IPS-18a (cell line): ENCODE data around the gene PSMA7.

ENCODE experiments used
- H3K27ac ChIP-seq: one replicate; pipeline ENCODE4 v1.5.1; 2013; ENCODE audit warnings: low read length
- H3K27me3 ChIP-seq: one replicate; pipeline ENCODE4 v1.6.1; 2013; ENCODE audit warnings: mild to moderate bottlenecking, low read length; ENCODE audit not compliant: control insufficient read depth, insufficient read depth
- H3K36me3 ChIP-seq: one replicate; pipeline ENCODE4 v1.6.1; 2013; ENCODE audit warnings: low read depth, low read length; ENCODE audit not compliant: control insufficient read depth
- H3K4me1 ChIP-seq: one replicate; pipeline ENCODE4 v1.6.1; 2013; ENCODE audit warnings: low read depth, low read length; ENCODE audit not compliant: control insufficient read depth
- H3K4me3 ChIP-seq: one replicate; pipeline ENCODE4 v1.5.1; 2013; ENCODE audit warnings: low read length
- H3K9ac ChIP-seq: one replicate; pipeline ENCODE4 v1.6.1; 2013; ENCODE audit warnings: mild to moderate bottlenecking, low read length, moderate library complexity
- H3K9me3 ChIP-seq: one replicate; pipeline ENCODE4 v1.6.1; 2013; ENCODE audit warnings: low read depth, low read length; ENCODE audit not compliant: control insufficient read depth

Gene PSMA7

GRCh38 chr20:62168061-62168460 lies 24.9 kb upstream of the PSMA7 start:
- Histone ChIP-seq H3K27ac (no peak overlapping the region), H3K9me3 (no peaks in the 10 kb centered on the region), H3K27me3 (no peaks in the 10 kb centered on the region), H3K9ac (no peak overlapping the region), H3K4me1 (no peaks in the 10 kb centered on the region), H3K36me3 (peaks cover 36% of the 10 kb centered on the region), H3K4me3 (no peak overlapping the region)

GRCh38 chr20:62167474-62167873 lies 24.3 kb upstream of the PSMA7 start:
- H3K9ac ChIP-seq = no peak overlapping the region

DNA sequence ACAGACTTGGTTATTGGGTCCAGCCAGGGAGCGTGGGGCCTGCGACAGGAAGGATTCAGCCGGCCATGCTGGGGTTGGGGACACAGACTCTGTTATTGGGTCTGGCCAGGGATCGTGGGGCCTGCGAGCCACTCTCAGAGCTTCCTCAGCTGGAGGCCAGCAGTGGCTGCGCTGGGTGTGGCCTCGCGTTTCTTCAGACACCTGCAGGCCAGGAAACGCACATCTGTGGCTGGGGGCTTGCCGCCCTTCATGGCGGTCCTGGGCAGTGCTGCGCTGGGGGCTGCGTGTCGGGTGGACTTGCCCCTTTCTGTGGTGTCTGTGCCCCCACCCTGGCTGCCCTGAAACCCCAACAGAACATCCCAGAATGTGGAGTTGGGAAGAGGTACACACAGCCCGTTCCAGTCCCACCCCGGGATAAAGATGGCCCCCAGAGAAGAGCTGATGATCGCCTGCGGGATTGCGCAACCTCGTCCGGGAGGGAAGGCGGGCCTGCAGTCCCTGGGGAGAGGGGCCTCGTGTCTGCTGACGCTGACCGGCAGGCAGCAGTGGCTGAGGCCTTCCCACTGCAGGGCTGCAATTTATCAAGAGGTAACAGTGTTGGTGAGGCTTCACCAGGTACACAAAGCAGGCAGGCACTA lies 22.7 kb upstream of the PSMA7 start:
- Histone ChIP-seq H3K27ac (no peak overlapping the region), H3K9ac (no peak overlapping the region), H3K27me3 (no peaks in the 10 kb centered on the region), H3K9me3 (no peaks in the 10 kb centered on the region), H3K4me3 (no peak overlapping the region), H3K4me1 (no peaks in the 10 kb centered on the region), H3K36me3 (peaks cover 46% of the 10 kb centered on the region)

More at GRCh38 chr20:62167474-62167873, 24.3 kb upstream of the PSMA7 start:
- no peaks in the 10 kb centered on the region for H3K4me1 ChIP-seq
- H3K27me3 ChIP-seq = no peaks in the 10 kb centered on the region
- H3K4me3 ChIP-seq = no peak overlapping the region
- H3K36me3 ChIP-seq = peaks cover 36% of the 10 kb centered on the region
- H3K27ac ChIP-seq = no peak overlapping the region
- no peaks in the 10 kb centered on the region for H3K9me3 ChIP-seq

DNA sequence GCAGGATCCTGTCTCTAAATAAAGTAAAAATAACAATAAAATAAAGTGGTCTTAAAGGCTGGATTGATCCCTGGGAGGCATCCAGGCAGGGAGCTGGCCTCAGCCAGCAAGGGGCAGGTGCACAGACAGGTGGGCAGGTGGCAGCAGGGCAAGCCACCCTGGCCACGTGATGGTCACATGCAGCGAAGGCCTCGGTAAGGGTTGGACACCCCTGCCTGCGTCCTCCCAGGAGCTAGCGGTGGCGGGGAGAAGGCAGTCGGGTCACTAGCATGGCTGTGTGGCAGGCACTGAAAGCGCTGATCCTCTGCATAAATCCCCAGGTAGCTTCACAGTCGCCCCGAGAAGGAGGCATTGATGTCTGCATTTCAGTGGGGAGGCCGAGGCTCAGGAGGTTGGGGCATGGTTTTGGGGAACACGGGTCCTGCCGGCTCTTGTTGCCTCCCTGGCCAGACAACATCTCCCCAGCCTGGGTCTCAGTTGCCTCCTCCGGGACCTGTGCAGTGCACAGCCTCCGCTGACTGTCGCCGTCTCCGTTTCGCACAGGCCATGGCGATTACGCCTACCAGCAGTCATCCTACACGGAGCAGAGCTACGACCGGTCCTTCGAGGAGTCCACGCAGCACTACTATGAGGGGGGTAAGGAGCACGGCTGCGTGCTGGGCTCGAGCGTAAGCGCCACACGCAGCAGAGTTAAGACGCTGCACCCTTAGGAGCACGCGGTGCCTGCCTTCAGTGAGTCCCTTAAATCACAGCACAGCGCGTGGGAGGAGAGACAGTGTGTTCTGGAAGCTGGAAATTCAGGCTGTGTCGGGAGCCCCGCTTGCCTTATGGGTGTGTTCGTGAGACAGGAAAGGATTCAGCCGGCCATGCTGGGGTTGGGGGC lies 21.9 kb upstream of the PSMA7 start:
- Histone ChIP-seq H3K27me3 (no peaks in the 10 kb centered on the region), H3K9ac (no peak overlapping the region), H3K4me1 (no peaks in the 10 kb centered on the region), H3K36me3 (peaks cover 50% of the 10 kb centered on the region), H3K27ac (no peak overlapping the region), H3K9me3 (no peaks in the 10 kb centered on the region), H3K4me3 (no peak overlapping the region)

DNA sequence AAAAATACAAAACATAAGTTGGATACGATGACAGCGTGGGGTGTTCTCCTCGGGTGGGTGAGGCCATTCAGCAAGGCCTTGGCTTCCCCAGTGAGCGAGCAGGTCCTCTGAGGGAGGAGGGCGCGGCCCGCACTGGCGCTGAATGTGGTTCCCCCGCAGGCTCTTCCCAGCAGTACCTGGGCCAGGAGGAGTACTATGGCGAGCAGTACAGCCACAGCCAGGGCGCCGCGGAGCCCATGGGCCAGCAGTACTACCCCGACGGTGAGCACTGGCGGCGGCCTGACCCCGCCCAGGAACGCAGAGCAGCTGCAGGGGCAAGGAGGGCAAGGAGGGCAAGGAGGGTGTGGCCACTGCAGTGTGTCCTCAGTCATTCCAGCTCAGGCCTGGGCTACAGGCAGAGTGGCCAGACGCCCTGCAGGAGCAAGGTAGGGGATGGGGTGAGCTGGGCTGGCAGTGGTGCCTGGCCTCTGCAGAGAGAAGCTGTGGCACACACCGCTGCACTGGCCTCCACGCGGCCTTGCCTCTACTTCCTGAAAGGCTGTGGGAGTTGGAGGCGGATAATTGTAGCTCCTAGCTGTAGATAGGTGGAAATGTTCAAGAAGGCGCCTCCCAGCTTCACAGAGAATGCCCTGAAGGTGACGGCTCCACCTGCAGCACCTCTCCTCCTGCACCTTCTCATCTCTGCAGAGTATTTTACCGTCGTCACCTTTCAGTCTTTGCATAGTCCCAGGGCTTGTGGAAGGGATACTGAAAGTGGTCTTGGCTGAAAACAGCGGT lies 21.0 kb upstream of the PSMA7 start:
- Histone ChIP-seq H3K27me3 (no peaks in the 10 kb centered on the region), H3K27ac (no peak overlapping the region), H3K36me3 (peaks cover 48% of the 10 kb centered on the region), H3K4me1 (no peaks in the 10 kb centered on the region), H3K4me3 (no peak overlapping the region), H3K9me3 (no peaks in the 10 kb centered on the region), H3K9ac (no peak overlapping the region)

DNA sequence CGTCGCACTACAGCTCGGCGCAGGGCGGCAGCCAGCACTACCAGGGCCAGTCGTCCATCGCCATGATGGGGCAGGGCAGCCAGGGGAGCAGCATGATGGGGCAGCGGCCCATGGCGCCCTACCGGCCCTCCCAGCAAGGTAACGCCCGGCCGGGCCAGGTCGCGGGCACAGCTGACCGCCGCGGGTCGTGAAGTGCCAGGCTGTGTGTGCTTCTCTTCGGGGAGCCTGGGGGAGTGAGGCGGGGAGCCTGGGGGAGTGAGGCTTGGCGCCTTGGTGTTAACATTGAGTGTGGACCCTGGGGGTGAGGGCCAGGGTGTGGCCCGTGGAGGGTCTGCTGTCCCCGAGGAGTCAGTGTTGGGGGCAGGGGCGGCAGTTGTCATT lies 20.3 kb upstream of the PSMA7 start:
- no peaks in the 10 kb centered on the region for H3K4me1 ChIP-seq
- peaks cover 46% of the 10 kb centered on the region for H3K36me3 ChIP-seq
- no peak overlapping the region for H3K4me3 ChIP-seq
- H3K9ac ChIP-seq = no peak overlapping the region
- no peaks in the 10 kb centered on the region for H3K9me3 ChIP-seq
- H3K27ac ChIP-seq = no peak overlapping the region
- no peaks in the 10 kb centered on the region for H3K27me3 ChIP-seq

- no peaks in the 10 kb centered on the region for H3K9me3 ChIP-seq
- H3K27me3 ChIP-seq = no peaks in the 10 kb centered on the region
- H3K4me1 ChIP-seq = no peaks in the 10 kb centered on the region
- H3K27ac ChIP-seq = no peak overlapping the region
- no peak overlapping the region for H3K9ac ChIP-seq
- no peak overlapping the region for H3K4me3 ChIP-seq
- H3K36me3 ChIP-seq = peaks cover 46% of the 10 kb centered on the region
Measured at GRCh38 chr20:62162765-62163484, 19.7 kb upstream of the PSMA7 start.

- H3K27me3 ChIP-seq = no peaks in the 10 kb centered on the region
- no peaks in the 10 kb centered on the region for H3K9me3 ChIP-seq
- peaks cover 41% of the 10 kb centered on the region for H3K36me3 ChIP-seq
- no peak overlapping the region for H3K9ac ChIP-seq
- peaks cover 4% of the 10 kb centered on the region for H3K4me1 ChIP-seq
- H3K27ac ChIP-seq = no peak overlapping the region
- no peak overlapping the region for H3K4me3 ChIP-seq
Measured at GRCh38 chr20:62161347-62161746, 18.2 kb upstream of the PSMA7 start.

DNA sequence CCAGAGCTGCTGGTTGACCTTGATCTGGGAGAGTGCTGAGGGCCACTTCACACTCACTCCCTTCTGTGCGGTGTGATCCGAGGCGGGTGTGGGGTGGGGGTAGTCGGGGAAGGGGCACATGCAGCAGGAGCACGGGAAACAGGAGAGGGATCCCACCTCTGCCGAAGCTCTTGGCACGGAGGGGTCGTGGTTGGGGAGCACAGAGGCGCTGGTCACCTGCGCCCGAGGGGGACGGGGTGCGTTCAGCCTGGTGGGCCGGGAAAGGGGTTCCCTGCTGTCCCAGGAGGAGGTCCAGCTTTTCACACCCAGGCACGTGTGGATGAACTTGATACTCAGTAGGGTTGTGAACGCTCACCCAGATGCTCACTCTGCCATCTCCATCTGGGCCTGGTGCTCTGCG lies 17.7 kb upstream of the PSMA7 start:
- peaks cover 8% of the 10 kb centered on the region for H3K4me1 ChIP-seq
- H3K9me3 ChIP-seq = no peaks in the 10 kb centered on the region
- peaks cover 36% of the 10 kb centered on the region for H3K36me3 ChIP-seq
- H3K4me3 ChIP-seq = no peak overlapping the region
- no peaks in the 10 kb centered on the region for H3K27me3 ChIP-seq
- H3K9ac ChIP-seq = no peak overlapping the region
- no peak overlapping the region for H3K27ac ChIP-seq

DNA sequence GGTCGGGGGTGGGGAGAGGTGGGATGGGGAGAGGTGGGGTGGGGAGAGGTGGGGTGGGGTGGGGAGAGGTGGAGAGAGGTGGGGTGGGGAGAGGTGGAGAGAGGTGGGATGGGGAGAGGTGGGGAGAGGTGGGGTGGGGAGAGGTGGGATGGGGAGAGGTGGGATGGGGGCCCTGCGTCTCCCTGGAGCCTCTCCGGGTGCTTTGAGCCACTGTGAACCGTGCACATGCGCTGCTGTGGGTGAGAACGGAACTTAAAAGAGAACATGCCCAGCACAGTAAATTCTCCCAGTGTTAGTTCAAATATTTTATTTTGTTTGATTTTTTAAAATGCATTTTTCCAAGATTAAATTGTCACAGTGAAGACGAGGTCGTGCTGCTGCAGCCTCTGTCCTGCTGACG lies 17.1 kb upstream of the PSMA7 start:
- no peak overlapping the region for H3K9ac ChIP-seq
- H3K4me1 ChIP-seq = peaks cover 13% of the 10 kb centered on the region
- H3K27me3 ChIP-seq = no peaks in the 10 kb centered on the region
- H3K36me3 ChIP-seq = peaks cover 31% of the 10 kb centered on the region
- no peak overlapping the region for H3K27ac ChIP-seq
- H3K9me3 ChIP-seq = no peaks in the 10 kb centered on the region
- H3K4me3 ChIP-seq = no peak overlapping the region

DNA sequence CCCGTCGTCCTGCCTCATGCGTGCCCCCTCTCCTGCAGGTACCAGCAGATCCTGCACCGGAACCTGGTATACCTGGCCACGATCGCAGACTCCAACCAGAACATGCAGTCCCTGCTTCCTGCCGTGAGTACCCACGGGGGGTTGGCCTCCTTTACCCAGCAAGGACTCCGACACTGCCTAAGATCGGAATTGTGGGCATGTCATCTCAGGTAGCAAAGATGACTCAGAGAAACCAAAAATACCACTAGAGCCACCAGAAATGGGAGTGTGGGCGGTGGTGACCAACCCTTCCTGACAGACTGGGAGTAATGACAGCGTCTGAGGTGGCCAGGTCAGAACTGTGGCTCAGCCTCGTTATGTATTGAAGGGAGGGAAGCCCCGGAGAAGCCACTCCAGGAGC lies 16.6 kb upstream of the PSMA7 start:
- Histone ChIP-seq H3K4me1 (peaks cover 16% of the 10 kb centered on the region), H3K4me3 (no peak overlapping the region), H3K27ac (no peak overlapping the region), H3K36me3 (peaks cover 26% of the 10 kb centered on the region), H3K27me3 (no peaks in the 10 kb centered on the region), H3K9ac (no peak overlapping the region), H3K9me3 (no peaks in the 10 kb centered on the region)
